Neural cell (in vitro differentiated cells): Measurements from ENCODE around the gene NKD1.
"Not testable (repeated sequence)": the region's sequence is repeated elsewhere in the genome, so short reads cannot be mapped to it uniquely, and the experiment has no call there.

Experiments used
- POLR2AphosphoS5 ChIP-seq: IDR thresholded peaks from 2 replicates; pipeline ENCODE4 v1.6.1; 2012
- TAF1 ChIP-seq: IDR thresholded peaks from 2 replicates; pipeline ENCODE4 v1.6.1; 2012; ENCODE audit warnings: low read depth
- TF ChIP-seq, protein P1 (sequence below): fragments of 450-650 bp; IDR thresholded peaks from 2 replicates; pipeline ENCODE4 v1.5.1; 2014; ENCODE audit warnings: antibody characterized with exemption, mild to moderate bottlenecking, moderate library complexity; ENCODE audit not compliant: poor library complexity, severe bottlenecking

DNA sequence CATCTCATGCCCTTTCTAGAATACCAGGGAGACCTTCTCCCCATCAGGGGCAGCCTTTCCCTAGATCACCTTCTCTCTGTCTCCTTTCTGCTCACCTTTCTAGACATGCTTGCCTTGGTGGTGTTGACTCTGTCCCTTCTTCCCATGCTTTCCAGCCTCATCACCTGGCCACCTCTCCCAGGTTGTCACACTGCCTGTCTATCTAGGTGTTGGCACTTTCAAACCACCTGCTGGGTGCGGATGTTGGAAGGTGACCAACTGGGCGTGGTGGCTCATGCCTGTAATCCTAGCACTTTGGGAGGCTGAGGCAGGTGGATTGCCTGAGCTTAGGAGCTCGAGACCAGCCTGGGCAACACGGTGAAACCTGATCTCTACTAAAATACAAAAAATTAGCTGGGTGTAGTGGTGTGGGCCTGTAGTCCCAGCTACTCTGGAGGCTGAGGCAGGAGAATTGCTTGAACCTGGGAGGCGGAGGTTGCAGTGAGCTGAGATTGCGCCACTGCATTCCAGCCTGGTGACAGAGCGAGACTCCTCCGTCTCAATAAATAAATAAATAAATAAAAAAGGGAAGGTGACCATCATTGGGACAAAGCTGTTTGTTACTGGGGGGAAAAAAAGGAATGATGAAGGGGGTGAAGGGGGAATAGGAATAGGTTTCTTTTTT, 44.2 kb upstream of the NKD1 start:
- TF ChIP-seq TAF1, POLR2AphosphoS5: not testable (repeated sequence)
- TF ChIP-seq, protein P1, sequence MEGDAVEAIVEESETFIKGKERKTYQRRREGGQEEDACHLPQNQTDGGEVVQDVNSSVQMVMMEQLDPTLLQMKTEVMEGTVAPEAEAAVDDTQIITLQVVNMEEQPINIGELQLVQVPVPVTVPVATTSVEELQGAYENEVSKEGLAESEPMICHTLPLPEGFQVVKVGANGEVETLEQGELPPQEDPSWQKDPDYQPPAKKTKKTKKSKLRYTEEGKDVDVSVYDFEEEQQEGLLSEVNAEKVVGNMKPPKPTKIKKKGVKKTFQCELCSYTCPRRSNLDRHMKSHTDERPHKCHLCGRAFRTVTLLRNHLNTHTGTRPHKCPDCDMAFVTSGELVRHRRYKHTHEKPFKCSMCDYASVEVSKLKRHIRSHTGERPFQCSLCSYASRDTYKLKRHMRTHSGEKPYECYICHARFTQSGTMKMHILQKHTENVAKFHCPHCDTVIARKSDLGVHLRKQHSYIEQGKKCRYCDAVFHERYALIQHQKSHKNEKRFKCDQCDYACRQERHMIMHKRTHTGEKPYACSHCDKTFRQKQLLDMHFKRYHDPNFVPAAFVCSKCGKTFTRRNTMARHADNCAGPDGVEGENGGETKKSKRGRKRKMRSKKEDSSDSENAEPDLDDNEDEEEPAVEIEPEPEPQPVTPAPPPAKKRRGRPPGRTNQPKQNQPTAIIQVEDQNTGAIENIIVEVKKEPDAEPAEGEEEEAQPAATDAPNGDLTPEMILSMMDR: not testable (repeated sequence)
